ENCODE data around the gene ZBTB21.

DNA sequence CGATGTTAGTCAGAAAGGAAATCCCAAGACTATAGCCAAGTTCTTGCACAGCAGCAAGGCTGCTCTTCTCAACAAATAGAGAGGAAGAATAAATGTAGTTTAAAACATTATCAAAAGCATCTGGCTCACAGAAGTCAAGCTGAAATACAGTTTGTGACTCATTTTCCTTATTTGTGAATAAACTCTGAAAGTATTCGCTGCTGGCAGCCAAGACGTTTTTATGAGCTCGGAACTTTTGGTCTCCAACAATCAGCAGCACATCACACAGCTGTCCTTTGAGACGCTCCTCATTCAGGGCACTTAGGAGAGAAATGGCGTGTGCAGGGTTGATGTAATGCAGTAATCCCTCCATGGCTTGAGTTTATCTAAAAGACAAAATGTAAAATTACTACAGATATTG lies 16.4 kb downstream of the ZBTB21 start:
- TF ChIP-seq CTCF (conservative IDR thresholded peaks at IDR 0.05 in 1 of 2, IDR thresholded peaks at IDR 0.05 in 1 of 2; ENCODE audit: low read depth in 1 of 2, low read length in 2 of 2) = no peak
- TF ChIP-seq EZH2 (IDR thresholded peaks at IDR 0.05; ENCODE audit: low read length, missing control alignments) = no peak
